Testis (tissue), 2 donors: ENCODE results near the gene CD81.

Source experiments
- POLR2A ChIP-seq: fragments of 450-650 bp; IDR thresholded peaks from one replicate; pipeline ENCODE4 v1.6.1; 2017; ENCODE audit warnings: antibody characterized with exemption, mild to moderate bottlenecking, moderate library complexity
- TF ChIP-seq, protein P1 (sequence below), 3 experiments: fragments of 450-650 bp in 2 of 3; fragments of 200-600 bp in 1 of 3; sonication (generic) in 1 of 3; IDR thresholded peaks; one replicate each; pipeline ENCODE4 v1.5.1; 2016 to 2019; ENCODE audit warnings: antibody characterized with exemption in 3 of 3, mild to moderate bottlenecking in 2 of 3, moderate library complexity in 1 of 3

DNA sequence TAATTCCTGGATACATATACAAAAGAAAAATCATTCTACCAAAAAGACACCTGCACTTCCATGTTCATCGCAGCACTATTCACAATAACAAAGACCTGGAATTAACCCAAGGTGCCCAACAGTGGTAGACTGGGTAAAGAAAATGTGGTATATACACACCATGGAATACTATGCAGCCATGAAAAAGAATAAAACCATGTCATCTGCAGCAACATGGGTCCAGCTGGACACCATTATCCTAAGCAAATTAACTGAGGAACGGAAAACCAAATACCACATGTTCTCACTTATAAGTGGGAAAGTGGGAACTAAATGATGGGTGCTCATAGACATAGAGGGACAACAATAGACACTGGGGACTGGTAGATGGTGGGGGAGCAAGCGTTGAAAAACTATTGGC, 62.7 kb downstream of the CD81 start:
- no peak for TF ChIP-seq POLR2A
- TF ChIP-seq, protein P1, sequence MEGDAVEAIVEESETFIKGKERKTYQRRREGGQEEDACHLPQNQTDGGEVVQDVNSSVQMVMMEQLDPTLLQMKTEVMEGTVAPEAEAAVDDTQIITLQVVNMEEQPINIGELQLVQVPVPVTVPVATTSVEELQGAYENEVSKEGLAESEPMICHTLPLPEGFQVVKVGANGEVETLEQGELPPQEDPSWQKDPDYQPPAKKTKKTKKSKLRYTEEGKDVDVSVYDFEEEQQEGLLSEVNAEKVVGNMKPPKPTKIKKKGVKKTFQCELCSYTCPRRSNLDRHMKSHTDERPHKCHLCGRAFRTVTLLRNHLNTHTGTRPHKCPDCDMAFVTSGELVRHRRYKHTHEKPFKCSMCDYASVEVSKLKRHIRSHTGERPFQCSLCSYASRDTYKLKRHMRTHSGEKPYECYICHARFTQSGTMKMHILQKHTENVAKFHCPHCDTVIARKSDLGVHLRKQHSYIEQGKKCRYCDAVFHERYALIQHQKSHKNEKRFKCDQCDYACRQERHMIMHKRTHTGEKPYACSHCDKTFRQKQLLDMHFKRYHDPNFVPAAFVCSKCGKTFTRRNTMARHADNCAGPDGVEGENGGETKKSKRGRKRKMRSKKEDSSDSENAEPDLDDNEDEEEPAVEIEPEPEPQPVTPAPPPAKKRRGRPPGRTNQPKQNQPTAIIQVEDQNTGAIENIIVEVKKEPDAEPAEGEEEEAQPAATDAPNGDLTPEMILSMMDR (IDR thresholded peaks at IDR 0.05) = no peak
